K562 (cell line): ENCODE data around the gene KIF26B. TPM values are rescaled to one million over a fixed set of nuclear protein-coding genes. Genes with fewer than 3 reads are reported as not detected.

Source experiments
- ATAC-seq: fragments of 200-7000 bp; cut with Tn5 transposase; 3 replicates; pipeline ENCODE4 v1.9.1; 2020; ENCODE audit warnings: moderate library complexity
- BruUV-seq: library from RNA; stranded (reverse); fragments of 400-500 nt; replicated peaks from 2 replicates; lab custom pipeline; 2021; lab: Mats Ljungman, UMichigan
- CTCF ChIA-PET: fragments of 300-600 bp; formaldehyde crosslinking; extraction: SDS; loops from one replicate; lab custom pipeline; 2021; ENCODE audit warnings: low intra/inter-chr PET ratio; lab: Yijun Ruan, JAX
- POLR2A ChIA-PET: fragments of 300-600, 350-650 bp; sonication (Branson Sonifier 250); formaldehyde crosslinking; extraction: SDS; loops from one replicate; lab custom pipeline; 2021; ENCODE audit warnings: antibody characterized with exemption, inconsistent platforms; lab: Yijun Ruan, JAX
- DNase-seq, 4 experiments: peaks; one replicate each; pipeline versions ENCODE4 v3.0.0 to v3.0.0-alpha.2; 2011 to 2018; ENCODE audit warnings: low spot score in 3 of 4, mixed read lengths in 3 of 4; ENCODE audit errors: extremely low read depth in 1 of 4
- FAIRE-seq: peaks from 2 replicates; lab custom pipeline; 2011; peaks lifted over from hg19 to GRCh38; lab: Jason Lieb, UNC
- H2AFZ ChIP-seq: 2 replicates; pipeline ENCODE4 v1.6.0; 2011; ENCODE audit warnings: low read depth, low read length, control low read depth, inconsistent platforms
- H3K27ac ChIP-seq: fragments of 200-600 bp; 3 replicates; pipeline ENCODE4 v1.8.0; 2011; ENCODE audit warnings: low read depth, mild to moderate bottlenecking, control low read depth, inconsistent platforms, low read length, moderate library complexity, mixed read lengths; ENCODE audit errors: extremely low read depth
- H3K27me3 ChIP-seq, 2 experiments: fragments of 300-600 bp in 1 of 2; 2 replicates in 1 of 2; 3 replicates in 1 of 2; pipeline versions ENCODE4 v1.6.0 to v1.8.0; 2011; ENCODE audit warnings: inconsistent platforms in 2 of 2, low read length in 2 of 2, mild to moderate bottlenecking in 1 of 2, mixed read lengths in 1 of 2, moderate library complexity in 1 of 2; ENCODE audit not compliant: control insufficient read depth in 2 of 2, insufficient read depth in 2 of 2
- H3K36me3 ChIP-seq: fragments of 300-600 bp; 3 replicates; pipeline ENCODE4 v1.8.0; 2011; ENCODE audit warnings: mild to moderate bottlenecking, low read length, inconsistent platforms; ENCODE audit not compliant: control insufficient read depth, insufficient read depth
- H3K4me1 ChIP-seq, 2 experiments: fragments of 200-600 bp in 1 of 2; replicated peaks in 1 of 2; 2 replicates in 1 of 2; 3 replicates in 1 of 2; pipeline versions ENCODE4 v1.5.1 to v1.8.0; 2011; ENCODE audit warnings: inconsistent platforms in 2 of 2, low read length in 2 of 2, mild to moderate bottlenecking in 1 of 2, mixed read lengths in 1 of 2, moderate library complexity in 1 of 2; ENCODE audit not compliant: control insufficient read depth in 2 of 2, insufficient read depth in 2 of 2
- H3K4me2 ChIP-seq: 2 replicates; pipeline ENCODE4 v1.6.1; 2011; ENCODE audit warnings: low read length, control low read depth, inconsistent platforms, mixed read lengths; ENCODE audit not compliant: insufficient read depth
- H3K4me3 ChIP-seq: fragments of 200-600 bp; sonication (generic), shearing (Covaris generic); 2 replicates; pipeline ENCODE4 v1.5.1; 2016; ENCODE audit warnings: control low read depth, inconsistent platforms
- H3K79me2 ChIP-seq: fragments of 200-600 bp; 3 replicates; pipeline ENCODE4 v1.8.0; 2011; ENCODE audit warnings: low read length, inconsistent platforms; ENCODE audit not compliant: control insufficient read depth, insufficient read depth
- H3K9ac ChIP-seq, 2 experiments: 2 replicates each; pipeline versions ENCODE4 v1.6.0 to v1.6.1; 2011; ENCODE audit warnings: low read depth in 2 of 2, low read length in 2 of 2, control low read depth in 1 of 2, inconsistent platforms in 1 of 2, mild to moderate bottlenecking in 1 of 2, mixed read lengths in 1 of 2; ENCODE audit not compliant: insufficient read depth in 1 of 2
- H3K9me1 ChIP-seq: one replicate; pipeline ENCODE4 v1.6.0; 2011; ENCODE audit warnings: inconsistent platforms, mild to moderate bottlenecking, low read length, moderate library complexity; ENCODE audit not compliant: control insufficient read depth, insufficient read depth
- H3K9me3 ChIP-seq: replicated peaks from 2 replicates; pipeline ENCODE4 v1.5.1; 2011; ENCODE audit warnings: low read depth, low read length, inconsistent platforms; ENCODE audit not compliant: control insufficient read depth, insufficient read depth
- H4K20me1 ChIP-seq: replicated peaks from 2 replicates; pipeline ENCODE4 v1.6.1; 2011; ENCODE audit warnings: low read length, inconsistent platforms, mixed read lengths; ENCODE audit not compliant: control insufficient read depth, insufficient read depth
- ARID1B ChIP-seq: fragments of 450-650 bp; IDR thresholded peaks from 2 replicates; pipeline ENCODE4 v1.6.1; 2016; ENCODE audit warnings: antibody characterized with exemption, mild to moderate bottlenecking, inconsistent platforms
- ARNT ChIP-seq, 2 experiments: fragments of 450-650 bp; IDR thresholded peaks; 2 replicates each; pipeline ENCODE4 v1.6.1; 2016; ENCODE audit warnings: mild to moderate bottlenecking in 1 of 2
- CHD4 ChIP-seq: fragments of 200-600 bp; sonication (generic); IDR thresholded peaks from 3 replicates; pipeline ENCODE4 v1.6.1; 2012; ENCODE audit warnings: low read depth, mild to moderate bottlenecking, mixed read lengths, low read length, inconsistent platforms; ENCODE audit not compliant: insufficient read depth, insufficient replicate concordance, poor library complexity, severe bottlenecking
- CTCF ChIP-seq, 3 experiments: IDR thresholded peaks in 2 of 3; conservative IDR thresholded peaks in 1 of 3; 2 replicates each; pipeline ENCODE4 v1.5.1; 2011 to 2012; ENCODE audit warnings: low read length in 3 of 3, mild to moderate bottlenecking in 3 of 3, control low read depth in 2 of 3, improper control_type of control experiment in 1 of 3, inconsistent platforms in 1 of 3, low read depth in 1 of 3, mixed read lengths in 1 of 3, moderate library complexity in 1 of 3; ENCODE audit not compliant: insufficient read depth in 2 of 3
- EWSR1 ChIP-seq: fragments of 450-650 bp; IDR thresholded peaks from 2 replicates; pipeline ENCODE4 v1.6.1; 2018; ENCODE audit warnings: borderline replicate concordance, mild to moderate bottlenecking, low read depth, moderate library complexity; ENCODE audit not compliant: partially characterized antibody
- HDAC2 ChIP-seq: fragments of 450-650 bp; IDR thresholded peaks from 2 replicates; pipeline ENCODE4 v1.6.1; 2016; ENCODE audit warnings: mild to moderate bottlenecking
- KDM5B ChIP-seq: fragments of 200-600 bp; sonication (generic); IDR thresholded peaks from 2 replicates; pipeline ENCODE4 v1.6.1; 2012; ENCODE audit warnings: low read depth, mild to moderate bottlenecking, moderate library complexity, low read length, control low read depth, inconsistent platforms; ENCODE audit not compliant: insufficient replicate concordance
- MAFG ChIP-seq: fragments of 450-650 bp; conservative IDR thresholded peaks from 2 replicates; pipeline ENCODE4 v1.6.1; 2016; ENCODE audit warnings: missing genetic modification characterization, missing compliant biosample characterization
- MAFK ChIP-seq: IDR thresholded peaks from 2 replicates; pipeline ENCODE4 v1.6.1; 2011; ENCODE audit warnings: low read length, improper control_type of control experiment
- NCOA1 ChIP-seq: fragments of 450-650 bp; IDR thresholded peaks from 2 replicates; pipeline ENCODE4 v1.6.1; 2016; ENCODE audit warnings: low read depth
- PCBP2 ChIP-seq: fragments of 200-400 bp; formaldehyde crosslinking; IDR thresholded peaks from 2 replicates; pipeline ENCODE4 v1.6.1; 2018; ENCODE audit warnings: low read length, low read depth, mild to moderate bottlenecking, moderate library complexity; ENCODE audit not compliant: poor library complexity, severe bottlenecking
- THAP7 ChIP-seq: fragments of 250-450 bp; sonication (Bioruptor Pico); IDR thresholded peaks from 2 replicates; pipeline ENCODE4 v1.5.0; 2021
- TSC22D4 ChIP-seq: fragments of 450-650 bp; IDR thresholded peaks from 2 replicates; pipeline ENCODE4 v1.6.1; 2016; ENCODE audit warnings: missing genetic modification characterization, missing biosample characterization, control low read depth
- ZBTB2 ChIP-seq: fragments of 450-650 bp; IDR thresholded peaks from 2 replicates; pipeline ENCODE4 v1.6.1; 2016; ENCODE audit warnings: antibody characterized with exemption
- ZNF197 ChIP-seq: fragments of 200-800 bp; sonication (Bioruptor generic); IDR thresholded peaks from 2 replicates; pipeline ENCODE4 v1.6.1; 2016; ENCODE audit warnings: low read depth, missing genetic modification characterization, missing compliant biosample characterization
- ZNF740 ChIP-seq, 3 experiments: fragments of 200-800 bp in 1 of 3; sonication (Bioruptor generic) in 1 of 3; sonication (generic) in 1 of 3; formaldehyde crosslinking in 1 of 3; IDR thresholded peaks; 2 replicates each; pipeline versions ENCODE4 v1.6.1 to v1.8.0; 2016 to 2022; ENCODE audit warnings: mild to moderate bottlenecking in 2 of 3, missing compliant biosample characterization in 2 of 3, missing genetic modification characterization in 2 of 3, missing genetic modification reagents in 1 of 3
- WGBS: fragments of 100-300 bp; shearing (Covaris generic); methylation state at CpG from one replicate; pipeline ENCODE4 v1.1.6; 2016; ENCODE audit warnings: low coverage, mixed read lengths; ENCODE audit not compliant: insufficient coverage; ENCODE audit errors: missing lambda C conversion rate; 5-methylcytosine and 5-hydroxymethylcytosine counted together
- in situ Hi-C: fragments of 300-500 bp; cut with MboI; formaldehyde crosslinking; loops from 4 replicates; pipeline ENCODE4 v1.15.0; 2018; ENCODE audit warnings: inconsistent platforms, mixed read lengths
- intact Hi-C: fragments of 100-400 bp; cut with micrococcal nuclease; formaldehyde crosslinking; loops from 2 replicates; pipeline ENCODE4 v1.14.2; 2022
- polyA plus RNA-seq, 8 experiments: library from polyadenylated mRNA; depleted of rRNA in 4 of 8; stranded (reverse) in 5 of 8; unstranded in 3 of 8; fragments of >200 nt; fragmentation: Nextera tagmentation in 2 of 8; fragmentation: Illumina TruSeq in 1 of 8; extraction: Ambion mirVana in 2 of 8; extraction: Trizol in 1 of 8; gene quantifications; 2 replicates each; pipeline versions ENCODE4 v1.2.1 to v1.2.3, GENCODE V29; 2011 to 2014; ENCODE audit warnings: inconsistent platforms in 1 of 8, missing spikeins in 1 of 8
- total RNA-seq, 7 experiments: library from RNA; depleted of rRNA in 6 of 7; stranded (reverse); fragments of >200 nt in 6 of 7; fragmentation: Illumina TruSeq in 2 of 7; extraction: Trizol in 2 of 7; gene quantifications; 2 replicates each; pipeline versions ENCODE4 v1.2.1 to v1.2.3, GENCODE V29; 2011 to 2021; ENCODE audit warnings: low replicate concordance in 1 of 7

KIF26B gene
- total and polyA plus RNA-seq, 9 of the 15 experiments (the other 6 are each of a cell fraction or from before 2014, with no cell fraction given), result 0.02 to 0.08 (median 0.03) TPM; not detected in 6

GRCh38 chr1:245512980-245513578, 358.3 kb downstream of the KIF26B start:
- Histone ChIP-seq H3K9me1 (no peaks in the 10 kb centered on the region), H3K27me3 (peaks cover 24 to 44% of the 10 kb centered on the region in 2 experiments), H4K20me1 (no peaks in the 10 kb centered on the region), H3K36me3 (no peaks in the 10 kb centered on the region), H3K9ac (no peak overlapping the region), H3K79me2 (no peaks in the 10 kb centered on the region), H2AFZ (no peak overlapping the region), H3K4me3 (no peak overlapping the region), H3K27ac (no peak overlapping the region), H3K4me2 (no peak overlapping the region), H3K4me1 (no peaks in the 10 kb centered on the region), H3K9me3 (no peaks in the 10 kb centered on the region)
- FAIRE-seq (no peak), DNase-seq (peak; percentile 54 to 72 (median 56)), ATAC-seq (peak; percentile 97)
- WGBS, result 6% methylated on average over 11 of the region's 11 CpGs
- in situ Hi-C loops (no loop called here), intact Hi-C loops (loop anchor here (10.0 kb wide), 1 partner anchor 162 kb away; no protein-coding TSS in a partner anchor)
- no TSS peak for BruUV-seq
- CTCF ChIA-PET, result no interaction called here
- POLR2A ChIA-PET, result interaction anchor here (0.9 to 2.4 kb wide), 3 partner anchors 10 to 37 kb away, joined by 3 to 7 read pairs (median 5); no protein-coding TSS in a partner anchor
- TF ChIP-seq CHD4 (no peak), ZNF197 (no peak), ZBTB2 (no peak), KDM5B (no peak), ZNF740 (CRISPR knock-in tag; IDR thresholded peaks at IDR 0.05) (no peak), ZNF740 (tag; IDR thresholded peaks at IDR 0.05) (peak in 1 of 2 experiments; percentile 94; a peak in 2 of 4 replicates), NCOA1 (no peak), TSC22D4 (tag) (no peak), EWSR1 (no peak), CTCF (IDR thresholded peaks at IDR 0.05 in 2 of 3, conservative IDR thresholded peaks at IDR 0.05 in 1 of 3; ENCODE audit: insufficient read depth in 2 of 3, low read depth in 1 of 3, low read length in 3 of 3) (peak in 2 of 3 experiments; percentile 26 to 54; a peak in 3 of 6 replicates), THAP7 (CRISPR knock-in tag) (no peak), PCBP2 (no peak), HDAC2 (no peak), MAFG (tag) (peak; percentile 88), ARNT (IDR thresholded peaks at IDR 0.05) (no peak), ARID1B (no peak), MAFK (peak; percentile 42; the same call in 1 of the 2 replicates)
